HG03139 (cell line): Measurements from ENCODE around the gene ALS2.
"Not testable (repeated sequence)": the region's sequence is repeated elsewhere in the genome, so short reads cannot be mapped to it uniquely, and the experiment has no call there.

Experiments
- ATAC-seq: cut with Tn5 transposase; IDR thresholded peaks from one replicate; pipeline ENCODE4 v1.9.1; 2021; ENCODE audit not compliant: unreplicated experiment

Gene ALS2

GRCh38 chr2:201678401-201678800 lies 102.3 kb downstream of the ALS2 start:
- ATAC-seq, result no peak

- ATAC-seq, result no peak
These were observed 105.3 kb downstream of the ALS2 start for GRCh38 chr2:201675454-201675853.

DNA sequence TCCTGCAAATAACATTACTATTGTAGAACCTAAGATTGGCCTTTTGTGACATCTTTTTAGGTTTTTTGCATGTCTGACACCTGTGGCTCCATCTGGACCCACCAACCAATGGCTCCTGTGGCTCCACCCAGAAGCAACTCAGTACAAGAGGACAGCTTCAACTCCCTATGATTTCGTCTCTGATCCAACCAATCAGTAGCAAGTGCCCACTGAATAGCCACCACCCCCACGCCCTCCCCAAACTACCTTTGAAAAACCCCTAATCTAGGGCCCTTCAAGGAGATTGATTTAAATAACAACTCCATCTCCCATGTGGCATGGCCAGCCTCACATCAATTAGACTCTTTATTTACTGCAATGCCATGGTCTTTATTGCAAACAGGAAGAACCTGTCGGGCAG lies 105.9 kb downstream of the ALS2 start:
- ATAC-seq, result no peak

DNA sequence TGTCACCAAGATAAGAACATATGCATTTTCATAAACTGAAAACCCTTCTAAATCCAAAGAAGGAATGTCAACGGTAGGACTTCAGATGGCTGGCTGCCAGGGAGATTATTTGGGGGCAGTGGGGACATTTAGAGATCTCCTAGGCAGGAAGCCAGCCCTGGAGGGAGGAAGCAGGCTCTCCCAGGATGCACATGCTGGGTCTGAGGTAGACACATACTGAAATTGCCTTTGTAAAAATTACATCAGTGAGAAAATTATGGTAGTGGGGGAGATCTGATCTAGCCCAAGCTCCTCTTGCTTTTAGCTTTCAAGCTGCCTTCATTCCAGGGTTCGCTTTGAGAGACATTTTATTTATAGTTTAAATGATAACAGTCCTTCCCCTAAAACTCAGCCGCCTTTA lies 106.4 kb downstream of the ALS2 start:
- no peak for ATAC-seq

DNA sequence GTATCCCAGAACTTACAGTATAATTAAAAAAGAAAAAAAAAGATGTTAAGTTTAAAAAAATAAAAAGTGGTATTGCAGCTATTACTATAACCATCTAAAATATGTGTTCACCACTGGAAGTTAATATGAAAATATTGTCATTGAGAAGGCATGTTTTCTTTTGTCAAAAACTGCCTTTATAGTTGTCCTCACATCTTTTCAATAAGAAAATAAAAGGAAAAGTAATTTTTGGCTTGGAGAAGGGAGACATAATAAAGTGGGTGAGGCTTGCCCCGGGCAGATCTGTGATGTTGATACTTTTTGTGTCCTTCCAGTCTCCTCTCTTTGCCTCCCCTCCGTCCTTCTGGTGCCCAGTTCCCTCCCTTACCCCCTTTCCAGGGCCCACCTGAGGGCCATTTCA lies 107.2 kb downstream of the ALS2 start:
- ATAC-seq, result no peak

DNA sequence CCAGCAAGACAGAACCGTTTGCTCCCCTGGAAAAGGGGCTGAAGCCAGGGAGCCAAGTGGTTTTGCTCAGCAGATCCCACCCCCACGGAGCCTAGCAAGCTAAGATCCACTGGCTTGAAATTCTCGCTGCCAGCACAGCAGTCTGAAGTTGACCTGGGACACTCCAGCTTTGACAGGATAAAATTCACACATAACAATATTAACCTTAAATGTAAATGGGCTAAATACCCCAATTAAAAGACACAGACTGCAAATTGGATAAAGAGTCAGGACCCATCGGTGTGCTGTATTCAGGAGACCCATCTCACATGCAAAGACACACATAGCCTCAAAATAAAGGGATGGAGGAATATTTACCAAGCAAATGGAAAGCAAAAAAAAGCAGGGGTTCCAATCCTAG lies 109.5 kb downstream of the ALS2 start:
- not testable (repeated sequence) for ATAC-seq

GRCh38 chr2:201669865-201670264 lies 110.9 kb downstream of the ALS2 start:
- ATAC-seq, result no peak

DNA sequence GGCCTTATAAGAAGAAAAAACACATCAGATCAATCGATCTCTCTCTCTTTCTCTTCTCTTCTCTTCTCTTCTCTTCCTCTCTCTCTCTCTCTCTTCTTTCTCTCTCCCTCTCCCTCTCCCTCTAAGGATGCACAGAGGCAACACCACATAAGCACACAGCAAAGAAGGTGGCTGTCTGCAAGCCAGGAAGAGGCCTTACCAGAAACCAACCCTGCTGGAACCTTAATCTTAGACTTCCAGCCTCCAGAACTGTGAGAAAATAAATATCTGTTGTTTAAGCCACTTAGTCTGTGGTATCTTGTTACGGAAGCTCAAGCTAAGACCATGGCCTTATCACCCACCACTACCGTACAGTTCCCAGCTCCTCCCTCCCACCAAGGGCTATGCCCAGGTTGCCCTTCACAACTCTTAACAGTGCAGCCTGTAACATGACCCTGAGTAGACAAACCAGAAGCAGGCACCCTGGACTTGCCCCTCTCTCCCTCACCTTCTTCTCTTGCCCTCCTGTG lies 112.3 kb downstream of the ALS2 start:
- ATAC-seq, result no peak

DNA sequence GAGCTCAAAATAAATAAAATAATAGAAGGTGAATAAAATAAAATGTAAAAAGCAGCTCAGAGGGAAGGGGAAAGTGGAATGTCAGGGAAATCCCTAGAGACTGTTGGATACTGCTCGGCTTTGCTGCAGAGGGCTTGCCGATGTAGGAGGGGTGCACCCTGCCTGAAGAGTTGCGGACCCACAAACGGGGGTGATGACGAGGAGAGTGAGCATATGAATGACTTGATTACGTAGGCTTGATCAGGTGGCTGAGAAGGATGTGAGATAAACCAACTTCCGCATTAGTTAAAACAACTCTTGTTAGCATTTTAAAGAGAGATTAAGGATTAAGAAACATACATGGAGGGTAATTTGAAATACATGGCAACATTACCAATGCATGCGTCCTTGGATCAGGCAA lies 116.4 kb downstream of the ALS2 start:
- ATAC-seq, result no peak

- no peak for ATAC-seq
These were observed 119.4 kb downstream of the ALS2 start for GRCh38 chr2:201661366-201661765.

GRCh38 chr2:201660293-201660895 lies 120.3 kb downstream of the ALS2 start:
- ATAC-seq, result no peak

DNA sequence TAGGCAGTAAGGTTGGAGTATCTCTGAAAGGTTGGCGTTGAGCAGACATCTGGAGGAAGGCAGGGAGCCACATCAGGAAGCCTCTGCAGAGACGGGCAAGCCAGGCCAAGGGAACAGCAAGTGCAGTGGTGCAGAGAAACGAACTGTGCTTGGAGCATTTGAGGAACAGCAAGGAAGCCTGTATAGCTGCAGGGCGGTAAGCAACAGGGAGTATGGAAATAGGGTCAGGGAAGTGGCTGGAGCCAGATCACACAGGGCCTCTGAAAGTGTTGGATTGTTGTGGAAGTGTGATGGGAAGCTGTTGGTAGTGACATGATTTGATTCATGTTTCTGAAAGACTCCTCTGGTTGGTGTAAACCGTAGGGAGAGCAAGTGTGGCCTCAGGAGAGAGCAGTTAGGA lies 124.0 kb downstream of the ALS2 start:
- no peak for ATAC-seq

DNA sequence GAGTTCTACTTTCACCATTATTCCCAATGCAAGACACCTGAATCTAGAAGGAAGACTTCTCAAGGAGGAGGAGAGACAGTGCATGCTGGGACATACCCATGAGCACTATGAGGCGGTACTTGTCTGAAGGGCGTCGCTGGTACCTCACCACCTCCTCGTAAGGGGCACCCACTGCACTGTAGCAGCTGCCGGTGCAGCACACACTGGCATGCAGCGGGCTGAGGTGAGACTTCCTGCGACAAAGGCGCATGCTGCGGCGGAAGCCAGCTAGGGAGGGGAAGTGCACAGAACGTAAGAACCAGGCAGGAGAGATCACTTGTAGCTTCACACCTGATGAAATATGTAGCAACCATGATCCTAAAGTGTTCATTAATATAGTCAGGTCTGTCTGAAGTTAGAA lies 124.6 kb downstream of the ALS2 start:
- no peak for ATAC-seq

DNA sequence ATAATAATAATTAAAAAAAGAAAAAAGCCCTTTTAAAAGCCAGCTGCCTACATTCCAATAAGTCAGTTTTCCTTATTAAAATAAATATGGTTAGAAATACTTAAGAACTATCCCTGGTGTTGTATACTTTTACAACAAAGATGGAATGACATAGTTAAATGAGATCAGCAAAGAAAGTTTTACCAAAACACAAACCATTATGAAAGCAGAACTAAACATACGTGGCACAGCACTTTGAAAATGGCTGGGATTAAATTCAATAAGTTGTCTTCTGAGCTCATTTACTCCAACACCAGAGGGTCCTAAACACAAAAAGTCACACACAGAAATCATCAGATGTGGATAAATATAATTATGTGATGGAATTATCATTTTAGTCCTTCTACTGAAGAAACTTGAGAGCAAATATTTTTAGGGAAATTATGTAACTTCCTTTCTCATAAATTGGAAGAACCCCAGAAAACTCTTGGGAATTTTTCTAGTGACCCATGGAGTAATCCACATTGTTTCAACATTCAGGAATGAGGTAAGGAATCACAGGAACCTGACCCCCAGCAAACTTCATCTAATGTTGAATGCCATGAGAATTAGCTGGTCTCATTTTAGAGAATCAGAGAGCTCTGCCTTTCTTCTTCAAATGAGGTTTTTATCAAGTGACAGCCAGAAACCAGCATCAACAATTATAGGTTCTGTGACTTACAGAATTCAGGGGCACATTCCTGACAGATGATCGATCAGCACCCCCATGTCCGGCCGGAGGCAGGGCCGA lies 125.9 kb downstream of the ALS2 start:
- no peak for ATAC-seq

DNA sequence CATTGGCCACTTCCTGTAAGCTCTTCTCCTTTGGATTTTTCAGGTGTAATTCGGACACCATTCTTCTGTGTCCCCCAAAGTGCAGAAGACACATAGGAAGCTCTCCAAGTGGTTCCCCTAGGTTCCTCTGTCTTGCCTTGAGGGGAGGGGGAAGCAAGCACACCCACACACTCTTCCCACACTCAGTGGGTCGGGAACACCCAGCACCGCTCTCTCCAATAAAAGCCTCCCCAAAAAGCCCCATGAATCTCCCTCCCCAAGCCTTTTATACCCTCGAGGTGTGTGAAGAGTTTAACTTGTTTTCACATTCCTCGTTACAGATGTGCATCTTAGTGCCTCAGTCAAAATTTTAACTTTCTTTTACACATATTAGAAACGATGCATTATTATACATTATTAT lies 127.5 kb downstream of the ALS2 start:
- no peak for ATAC-seq
